HepG2 (cell line): ENCODE results near the gene MYADML2. TPM values are rescaled to one million over a fixed set of nuclear protein-coding genes. Genes with fewer than 3 reads are reported as not detected.

ENCODE experiments used
- ATAC-seq: fragments of 200-7000 bp; cut with Tn5 transposase; 3 replicates; pipeline ENCODE4 v1.9.1; 2020; ENCODE audit warnings: mild to moderate bottlenecking, moderate library complexity
- BruUV-seq: library from RNA; stranded (reverse); fragments of 400-500 nt; replicated peaks from 2 replicates; lab custom pipeline; 2021; lab: Mats Ljungman, UMichigan
- CTCF ChIA-PET: fragments of 300-600 bp; formaldehyde crosslinking; extraction: SDS; loops from one replicate; lab custom pipeline; 2021; ENCODE audit warnings: low total read pairs, inconsistent platforms, low intra/inter-chr PET ratio; lab: Yijun Ruan, JAX
- POLR2A ChIA-PET: fragments of 350-600 bp; sonication (Branson Sonifier 250); formaldehyde crosslinking; loops from one replicate; lab custom pipeline; 2020; ENCODE audit warnings: antibody characterized with exemption, inconsistent platforms; lab: Yijun Ruan, JAX
- DNase-seq: peaks from one replicate; pipeline ENCODE4 v3.0.0-alpha.2; 2015; ENCODE audit warnings: low spot score
- FAIRE-seq: peaks from 3 replicates; lab custom pipeline; 2011; peaks lifted over from hg19 to GRCh38; lab: Jason Lieb, UNC
- H2AFZ ChIP-seq: one replicate; pipeline ENCODE4 v1.6.1; 2011; ENCODE audit warnings: low read length, inconsistent platforms
- H3K27ac ChIP-seq: fragments of 300-600 bp; 3 replicates; pipeline ENCODE4 v1.8.0; 2011; ENCODE audit warnings: mixed run types, mild to moderate bottlenecking, mixed read lengths, low read length, inconsistent platforms; ENCODE audit not compliant: insufficient read depth; ENCODE audit errors: extremely low read length
- H3K27me3 ChIP-seq, 2 experiments: fragments of 200-600 bp in 1 of 2; 2 replicates in 1 of 2; 3 replicates in 1 of 2; pipeline versions ENCODE4 v1.6.0 to v1.8.0; 2011; ENCODE audit warnings: low read length in 2 of 2, mild to moderate bottlenecking in 2 of 2, moderate library complexity in 2 of 2, inconsistent platforms in 1 of 2; ENCODE audit not compliant: insufficient read depth in 2 of 2, control insufficient read depth in 1 of 2
- H3K36me3 ChIP-seq, 2 experiments: fragments of 200-600 bp in 1 of 2; replicated peaks in 1 of 2; 2 replicates in 1 of 2; 3 replicates in 1 of 2; pipeline versions ENCODE4 v1.5.1 to v1.8.0; 2011; ENCODE audit warnings: low read length in 2 of 2, inconsistent platforms in 1 of 2; ENCODE audit not compliant: insufficient read depth in 2 of 2, control insufficient read depth in 1 of 2
- H3K4me1 ChIP-seq: 2 replicates; pipeline ENCODE4 v1.5.1; 2012; ENCODE audit warnings: low read length, inconsistent platforms; ENCODE audit not compliant: insufficient read depth
- H3K4me2 ChIP-seq: 2 replicates; pipeline ENCODE4 v1.6.0; 2011; ENCODE audit warnings: low read depth, low read length, inconsistent platforms
- H3K4me3 ChIP-seq, 3 experiments: fragments of 200-600 bp in 1 of 3; sonication (generic), shearing (Covaris generic) in 1 of 3; replicated peaks in 1 of 3; 2 replicates each; pipeline ENCODE4 v1.5.1; 2011 to 2016; ENCODE audit warnings: low read length in 3 of 3, inconsistent platforms in 2 of 3, low read depth in 2 of 3, mild to moderate bottlenecking in 2 of 3, control low read depth in 1 of 3, mixed read lengths in 1 of 3; ENCODE audit not compliant: insufficient read depth in 1 of 3
- H3K79me2 ChIP-seq: one replicate; pipeline ENCODE4 v1.6.1; 2011; ENCODE audit warnings: low read length, inconsistent platforms; ENCODE audit not compliant: insufficient read depth
- H3K9ac ChIP-seq: 2 replicates; pipeline ENCODE4 v1.6.0; 2011; ENCODE audit warnings: mild to moderate bottlenecking, low read depth, low read length, inconsistent platforms; ENCODE audit not compliant: insufficient read depth
- H3K9me3 ChIP-seq: 2 replicates; pipeline ENCODE4 v1.5.1; 2012; ENCODE audit warnings: mild to moderate bottlenecking, low read length
- H4K20me1 ChIP-seq: 2 replicates; pipeline ENCODE4 v1.6.0; 2011; ENCODE audit warnings: inconsistent platforms, mild to moderate bottlenecking, low read length, moderate library complexity; ENCODE audit not compliant: insufficient read depth
- BRCA1 ChIP-seq: sonication (generic); formaldehyde crosslinking; IDR thresholded peaks from 2 replicates; pipeline ENCODE4 v1.4.0; 2020; ENCODE audit warnings: missing genetic modification reagents
- THAP7 ChIP-seq: sonication (generic); formaldehyde crosslinking; IDR thresholded peaks from 2 replicates; pipeline ENCODE4 v1.8.1; 2023; ENCODE audit warnings: mild to moderate bottlenecking, missing genetic modification reagents
- ZFP82 ChIP-seq: sonication (generic); formaldehyde crosslinking; IDR thresholded peaks from 2 replicates; pipeline ENCODE4 v1.5.1; 2020; ENCODE audit warnings: mild to moderate bottlenecking, missing genetic modification reagents, borderline replicate concordance
- ZNF383 ChIP-seq: sonication (generic); formaldehyde crosslinking; IDR thresholded peaks from 2 replicates; pipeline ENCODE4 v1.4.0; 2020; ENCODE audit warnings: missing genetic modification reagents, mild to moderate bottlenecking, borderline replicate concordance
- ZSCAN12 ChIP-seq: sonication (generic); formaldehyde crosslinking; IDR thresholded peaks from 2 replicates; pipeline ENCODE4 v1.9.0; 2021; ENCODE audit warnings: mild to moderate bottlenecking, missing genetic modification reagents
- WGBS: methylation state at CpG from one replicate; pipeline ENCODE4 v1.1.6; 2017; ENCODE audit warnings: low lambda C conversion rate; 5-methylcytosine and 5-hydroxymethylcytosine counted together
- in situ Hi-C: cut with HindIII; loops from 2 replicates; pipeline ENCODE4 v1.10.0; 2017; ENCODE audit warnings: low pct_unique_long_range_greater_than_20kb; ENCODE audit not compliant: extremely low pct_ligation_motif_present
- intact Hi-C: fragments of 100-400 bp; cut with micrococcal nuclease; formaldehyde crosslinking; loops from one replicate; pipeline ENCODE4 v1.10.0; 2022; ENCODE audit not compliant: unreplicated experiment
- polyA plus RNA-seq, 8 experiments: library from polyadenylated mRNA; depleted of rRNA in 3 of 8; stranded (reverse) in 7 of 8; unstranded in 1 of 8; fragments of >200 nt; fragmentation: Illumina TruSeq in 4 of 8; extraction: Trizol in 4 of 8; gene quantifications; 2 replicates each; pipeline versions ENCODE4 v1.2.1 to v1.2.3, GENCODE V29; 2011 to 2016; ENCODE audit warnings: low read depth in 4 of 8, missing spikeins in 1 of 8, mixed read lengths in 1 of 8; ENCODE audit not compliant: insufficient read depth in 1 of 8
- total RNA-seq, 5 experiments: library from RNA; depleted of rRNA; stranded (reverse); fragments of >200 nt; fragmentation: Illumina TruSeq; extraction: Trizol; gene quantifications; 2 replicates each; pipeline ENCODE4 v1.2.3, GENCODE V29; 2016; ENCODE audit warnings: low read depth in 1 of 5
- TF ChIP-seq, protein P1 (sequence below): sonication (generic); formaldehyde crosslinking; IDR thresholded peaks from 2 replicates; pipeline ENCODE4 v1.5.1; 2020; ENCODE audit warnings: mild to moderate bottlenecking, missing genetic modification reagents, moderate library complexity
- TF ChIP-seq, protein P2 (sequence below): sonication (generic); formaldehyde crosslinking; IDR thresholded peaks from 2 replicates; pipeline ENCODE4 v1.4.0; 2020; ENCODE audit warnings: missing genetic modification reagents
- TF ChIP-seq, protein P3 (sequence below): sonication (generic); formaldehyde crosslinking; IDR thresholded peaks from 2 replicates; pipeline ENCODE4 v1.5.0; 2020; ENCODE audit warnings: missing genetic modification reagents
- TF ChIP-seq, protein P4 (sequence below): IDR thresholded peaks from 2 replicates; pipeline ENCODE4 v1.6.1; 2012; ENCODE audit warnings: low read length, improper control_type of control experiment

MYADML2 gene
- total and polyA plus RNA-seq, 2 of the 13 experiments (the other 11 are each of a cell fraction or from before 2014, with no cell fraction given): not detected

DNA sequence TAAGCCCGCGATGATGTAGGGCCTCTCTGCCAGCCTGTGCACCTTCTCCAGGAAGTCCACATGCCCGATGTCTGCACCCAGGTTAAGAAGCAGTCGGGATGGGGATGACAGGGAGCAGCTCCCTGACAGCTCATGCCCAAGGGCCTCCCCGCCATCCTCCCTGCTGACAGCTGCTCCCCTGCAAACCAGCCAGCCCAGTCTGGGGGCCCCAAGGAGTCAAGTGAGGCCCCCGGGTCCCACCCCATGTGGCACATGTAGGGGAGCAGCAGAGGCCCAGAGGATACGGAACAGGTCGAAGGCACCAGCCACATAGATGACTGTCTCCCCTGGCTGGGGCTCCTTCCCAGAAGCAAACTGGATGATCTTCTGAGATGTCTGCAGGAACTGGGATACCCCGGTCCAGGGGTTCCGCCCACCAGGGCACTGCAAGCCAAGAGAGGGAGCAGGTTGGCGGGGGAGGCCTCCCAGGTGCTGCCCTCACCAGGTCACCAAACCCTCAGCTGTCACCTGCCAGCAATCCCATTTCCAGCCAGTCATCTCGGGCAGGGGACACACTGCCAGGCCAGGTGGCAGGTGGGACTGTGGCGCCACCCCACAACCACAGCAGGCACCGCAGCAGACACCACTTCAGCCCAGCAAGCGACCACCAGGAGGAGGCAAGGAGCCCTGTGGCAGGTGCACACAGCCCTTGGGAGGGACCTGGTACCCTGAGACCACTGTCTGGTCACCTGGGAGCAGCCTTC, 40.4 kb downstream of the MYADML2 start:
- Histone ChIP-seq H3K9me3 (no peaks in the 10 kb centered on the region), H3K4me2 (no peak overlapping the region), H3K79me2 (peaks cover 33% of the 10 kb centered on the region), H3K4me3 (no peak overlapping the region), H3K27ac (no peak overlapping the region), H3K4me1 (peaks cover 36% of the 10 kb centered on the region), H3K36me3 (peaks cover 47 to 57% of the 10 kb centered on the region in 2 experiments), H2AFZ (no peak overlapping the region), H3K27me3 (no peaks in the 10 kb centered on the region; a peak in 1 of 5 replicates), H3K9ac (no peak overlapping the region), H4K20me1 (peaks cover 14% of the 10 kb centered on the region; the same call in 1 of the 2 replicates)
- POLR2A ChIA-PET: interaction anchor here (1.1 to 2.0 kb wide), 2 partner anchors 11 to 18 kb away, joined by 3 to 5 read pairs; no protein-coding TSS in a partner anchor
- in situ Hi-C loops: no loop called here
- ATAC-seq (no peak), DNase-seq (no peak), FAIRE-seq (no peak)
- 98% methylated on average over 5 of the region's 15 CpGs for WGBS
- BruUV-seq: no TSS peak
- CTCF ChIA-PET: no interaction called here
- intact Hi-C loops: no loop called here
- TF ChIP-seq, protein P1, sequence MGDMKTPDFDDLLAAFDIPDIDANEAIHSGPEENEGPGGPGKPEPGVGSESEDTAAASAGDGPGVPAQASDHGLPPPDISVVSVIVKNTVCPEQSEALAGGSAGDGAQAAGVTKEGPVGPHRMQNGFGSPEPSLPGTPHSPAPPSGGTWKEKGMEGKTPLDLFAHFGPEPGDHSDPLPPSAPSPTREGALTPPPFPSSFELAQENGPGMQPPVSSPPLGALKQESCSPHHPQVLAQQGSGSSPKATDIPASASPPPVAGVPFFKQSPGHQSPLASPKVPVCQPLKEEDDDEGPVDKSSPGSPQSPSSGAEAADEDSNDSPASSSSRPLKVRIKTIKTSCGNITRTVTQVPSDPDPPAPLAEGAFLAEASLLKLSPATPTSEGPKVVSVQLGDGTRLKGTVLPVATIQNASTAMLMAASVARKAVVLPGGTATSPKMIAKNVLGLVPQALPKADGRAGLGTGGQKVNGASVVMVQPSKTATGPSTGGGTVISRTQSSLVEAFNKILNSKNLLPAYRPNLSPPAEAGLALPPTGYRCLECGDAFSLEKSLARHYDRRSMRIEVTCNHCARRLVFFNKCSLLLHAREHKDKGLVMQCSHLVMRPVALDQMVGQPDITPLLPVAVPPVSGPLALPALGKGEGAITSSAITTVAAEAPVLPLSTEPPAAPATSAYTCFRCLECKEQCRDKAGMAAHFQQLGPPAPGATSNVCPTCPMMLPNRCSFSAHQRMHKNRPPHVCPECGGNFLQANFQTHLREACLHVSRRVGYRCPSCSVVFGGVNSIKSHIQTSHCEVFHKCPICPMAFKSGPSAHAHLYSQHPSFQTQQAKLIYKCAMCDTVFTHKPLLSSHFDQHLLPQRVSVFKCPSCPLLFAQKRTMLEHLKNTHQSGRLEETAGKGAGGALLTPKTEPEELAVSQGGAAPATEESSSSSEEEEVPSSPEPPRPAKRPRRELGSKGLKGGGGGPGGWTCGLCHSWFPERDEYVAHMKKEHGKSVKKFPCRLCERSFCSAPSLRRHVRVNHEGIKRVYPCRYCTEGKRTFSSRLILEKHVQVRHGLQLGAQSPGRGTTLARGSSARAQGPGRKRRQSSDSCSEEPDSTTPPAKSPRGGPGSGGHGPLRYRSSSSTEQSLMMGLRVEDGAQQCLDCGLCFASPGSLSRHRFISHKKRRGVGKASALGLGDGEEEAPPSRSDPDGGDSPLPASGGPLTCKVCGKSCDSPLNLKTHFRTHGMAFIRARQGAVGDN (CRISPR knock-in tag): peak; percentile 35
- TF ChIP-seq THAP7: 0 out of 2 replicates have a peak, but pooled peaks have one; percentile 62
- no peak for TF ChIP-seq ZFP82
- no peak for TF ChIP-seq ZSCAN12 (CRISPR knock-in tag)
- no peak for TF ChIP-seq ZNF383
- no peak for TF ChIP-seq BRCA1 (CRISPR knock-in tag)
- TF ChIP-seq, protein P2, sequence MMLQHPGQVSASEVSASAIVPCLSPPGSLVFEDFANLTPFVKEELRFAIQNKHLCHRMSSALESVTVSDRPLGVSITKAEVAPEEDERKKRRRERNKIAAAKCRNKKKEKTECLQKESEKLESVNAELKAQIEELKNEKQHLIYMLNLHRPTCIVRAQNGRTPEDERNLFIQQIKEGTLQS (CRISPR knock-in tag): no peak
- TF ChIP-seq, protein P3, sequence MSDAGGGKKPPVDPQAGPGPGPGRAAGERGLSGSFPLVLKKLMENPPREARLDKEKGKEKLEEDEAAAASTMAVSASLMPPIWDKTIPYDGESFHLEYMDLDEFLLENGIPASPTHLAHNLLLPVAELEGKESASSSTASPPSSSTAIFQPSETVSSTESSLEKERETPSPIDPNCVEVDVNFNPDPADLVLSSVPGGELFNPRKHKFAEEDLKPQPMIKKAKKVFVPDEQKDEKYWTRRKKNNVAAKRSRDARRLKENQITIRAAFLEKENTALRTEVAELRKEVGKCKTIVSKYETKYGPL (CRISPR knock-in tag): no peak
- TF ChIP-seq, protein P4, sequence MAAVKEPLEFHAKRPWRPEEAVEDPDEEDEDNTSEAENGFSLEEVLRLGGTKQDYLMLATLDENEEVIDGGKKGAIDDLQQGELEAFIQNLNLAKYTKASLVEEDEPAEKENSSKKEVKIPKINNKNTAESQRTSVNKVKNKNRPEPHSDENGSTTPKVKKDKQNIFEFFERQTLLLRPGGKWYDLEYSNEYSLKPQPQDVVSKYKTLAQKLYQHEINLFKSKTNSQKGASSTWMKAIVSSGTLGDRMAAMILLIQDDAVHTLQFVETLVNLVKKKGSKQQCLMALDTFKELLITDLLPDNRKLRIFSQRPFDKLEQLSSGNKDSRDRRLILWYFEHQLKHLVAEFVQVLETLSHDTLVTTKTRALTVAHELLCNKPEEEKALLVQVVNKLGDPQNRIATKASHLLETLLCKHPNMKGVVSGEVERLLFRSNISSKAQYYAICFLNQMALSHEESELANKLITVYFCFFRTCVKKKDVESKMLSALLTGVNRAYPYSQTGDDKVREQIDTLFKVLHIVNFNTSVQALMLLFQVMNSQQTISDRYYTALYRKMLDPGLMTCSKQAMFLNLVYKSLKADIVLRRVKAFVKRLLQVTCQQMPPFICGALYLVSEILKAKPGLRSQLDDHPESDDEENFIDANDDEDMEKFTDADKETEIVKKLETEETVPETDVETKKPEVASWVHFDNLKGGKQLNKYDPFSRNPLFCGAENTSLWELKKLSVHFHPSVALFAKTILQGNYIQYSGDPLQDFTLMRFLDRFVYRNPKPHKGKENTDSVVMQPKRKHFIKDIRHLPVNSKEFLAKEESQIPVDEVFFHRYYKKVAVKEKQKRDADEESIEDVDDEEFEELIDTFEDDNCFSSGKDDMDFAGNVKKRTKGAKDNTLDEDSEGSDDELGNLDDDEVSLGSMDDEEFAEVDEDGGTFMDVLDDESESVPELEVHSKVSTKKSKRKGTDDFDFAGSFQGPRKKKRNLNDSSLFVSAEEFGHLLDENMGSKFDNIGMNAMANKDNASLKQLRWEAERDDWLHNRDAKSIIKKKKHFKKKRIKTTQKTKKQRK: no peak
